Caco-2 (cell line): ENCODE results near the gene COL26A1. TPM values are rescaled to one million over a fixed set of nuclear protein-coding genes. Genes with fewer than 3 reads are reported as not detected.

ENCODE experiments used
- BruUV-seq: library from RNA; stranded (reverse); fragments of 400-500 nt; replicated peaks from 2 replicates; lab custom pipeline; 2021; lab: Mats Ljungman, UMichigan
- CTCF ChIA-PET: fragments of 300-600 bp; sonication (Branson Sonifier 250); formaldehyde crosslinking; loops from one replicate; lab custom pipeline; 2022; ENCODE audit warnings: antibody characterized with exemption; lab: Charles Lee
- POLR2A ChIA-PET: fragments of 300-600 bp; sonication (Branson Sonifier 250); formaldehyde crosslinking; loops from one replicate; lab custom pipeline; 2022; ENCODE audit warnings: antibody characterized with exemption; lab: Charles Lee
- DNase-seq, 2 experiments: peaks; one replicate each; pipeline versions ENCODE4 v3.0.0 to v3.0.0-alpha.2; 2020 to 2022
- H3K27me3 ChIP-seq: replicated peaks from 2 replicates; pipeline ENCODE4 v1.6.0; 2011; ENCODE audit warnings: low read length; ENCODE audit not compliant: control insufficient read depth, insufficient read depth
- H3K36me3 ChIP-seq: 2 replicates; pipeline ENCODE4 v1.5.1; 2011; ENCODE audit warnings: low read length; ENCODE audit not compliant: control insufficient read depth, insufficient read depth
- H3K4me1 ChIP-seq: fragments of 250-450 bp; sonication (Bioruptor Pico); 2 replicates; pipeline ENCODE4 v1.5.1; 2020; ENCODE audit warnings: mild to moderate bottlenecking
- H3K4me3 ChIP-seq: 2 replicates; pipeline ENCODE4 v1.5.1; 2011; ENCODE audit warnings: low read depth, mild to moderate bottlenecking, control low read depth, low read length
- H3K9me3 ChIP-seq: fragments of 250-450 bp; sonication (Bioruptor Pico); 2 replicates; pipeline ENCODE4 v1.5.1; 2020; ENCODE audit warnings: mild to moderate bottlenecking, moderate library complexity
- H3K27ac Mint-ChIP-seq: one replicate; pipeline ENCODE4 v1.8.0; 2022; ENCODE audit warnings: mixed read lengths; ENCODE audit not compliant: unreplicated experiment
- H3K27me3 Mint-ChIP-seq: one replicate; pipeline ENCODE4 v1.8.0; 2022; ENCODE audit warnings: mixed read lengths; ENCODE audit not compliant: insufficient read depth, unreplicated experiment
- H3K36me3 Mint-ChIP-seq: one replicate; pipeline ENCODE4 v1.8.0; 2022; ENCODE audit warnings: mild to moderate bottlenecking, mixed read lengths; ENCODE audit not compliant: insufficient read depth, unreplicated experiment
- H3K4me1 Mint-ChIP-seq: one replicate; pipeline ENCODE4 v1.8.0; 2022; ENCODE audit warnings: low read depth, mixed read lengths; ENCODE audit not compliant: unreplicated experiment
- H3K4me3 Mint-ChIP-seq: one replicate; pipeline ENCODE4 v1.8.0; 2022; ENCODE audit warnings: mild to moderate bottlenecking, moderate library complexity, mixed read lengths; ENCODE audit not compliant: unreplicated experiment
- H3K9me3 Mint-ChIP-seq: one replicate; pipeline ENCODE4 v1.8.0; 2022; ENCODE audit warnings: mixed read lengths; ENCODE audit not compliant: unreplicated experiment
- CTCF ChIP-seq, 2 experiments: fragments of 200-600 bp in 1 of 2; IDR thresholded peaks; 1 replicate in 1 of 2; 2 replicates in 1 of 2; pipeline versions ENCODE4 v1.5.1 to v1.8.0; 2011 to 2022; ENCODE audit warnings: antibody characterized with exemption in 1 of 2, control low read depth in 1 of 2, inconsistent platforms in 1 of 2, low read depth in 1 of 2, low read length in 1 of 2, mild to moderate bottlenecking in 1 of 2, moderate library complexity in 1 of 2; ENCODE audit not compliant: insufficient read depth in 1 of 2, severe bottlenecking in 1 of 2, unreplicated experiment in 1 of 2
- intact Hi-C: fragments of 100-400 bp; cut with micrococcal nuclease; formaldehyde crosslinking; loops from one replicate; pipeline ENCODE4 v1.10.0; 2022; ENCODE audit not compliant: unreplicated experiment
- total RNA-seq: library from RNA; stranded (reverse); gene quantifications from 2 replicates; pipeline ENCODE4 v1.2.3, GENCODE V29; 2022

Gene COL26A1
- total RNA-seq, 1 experiment from 2014 or later, result 23.3 TPM

- TF ChIP-seq CTCF (IDR thresholded peaks at IDR 0.05; ENCODE audit: insufficient read depth in 1 of 2, low read depth in 1 of 2, low read length in 1 of 2, severe bottlenecking in 1 of 2, unreplicated experiment in 1 of 2), result no peak
- Mint-ChIP-seq H3K4me1 (peaks cover 12% of the 10 kb centered on the region), H3K27me3 (no peaks in the 10 kb centered on the region), H3K9me3 (no peaks in the 10 kb centered on the region), H3K36me3 (no peaks in the 10 kb centered on the region), H3K27ac (no peak overlapping the region), H3K4me3 (no peak overlapping the region)
- no peaks in the 10 kb centered on the region for H3K36me3 ChIP-seq
- POLR2A ChIA-PET, result no interaction called here
- CTCF ChIA-PET, result interaction anchor here (0.7 kb wide), 1 partner anchor 15 kb away, joined by 3 read pairs; no protein-coding TSS in a partner anchor
- peaks cover 12% of the 10 kb centered on the region for H3K4me1 ChIP-seq
- no peak overlapping the region for H3K4me3 ChIP-seq
- H3K9me3 ChIP-seq, result no peaks in the 10 kb centered on the region
- intact Hi-C loops, result no loop called here
- no peaks in the 10 kb centered on the region for H3K27me3 ChIP-seq
- DNase-seq, result no peak
- BruUV-seq, result no TSS peak
Measured at GRCh38 chr7:101395376-101395775, 32.7 kb downstream of the COL26A1 start.

- H3K36me3 Mint-ChIP-seq, result no peaks in the 10 kb centered on the region
- Histone ChIP-seq H3K4me3 (no peak overlapping the region), H3K36me3 (no peaks in the 10 kb centered on the region), H3K4me1 (peaks cover 11% of the 10 kb centered on the region), H3K9me3 (no peaks in the 10 kb centered on the region), H3K27me3 (no peaks in the 10 kb centered on the region)
- DNase-seq, result no peak
- peaks cover 21% of the 10 kb centered on the region for H3K4me1 Mint-ChIP-seq
- TF ChIP-seq CTCF (IDR thresholded peaks at IDR 0.05; ENCODE audit: insufficient read depth in 1 of 2, low read depth in 1 of 2, low read length in 1 of 2, severe bottlenecking in 1 of 2, unreplicated experiment in 1 of 2), result no peak
- H3K9me3 Mint-ChIP-seq, result no peaks in the 10 kb centered on the region
- no TSS peak for BruUV-seq
- H3K4me3 Mint-ChIP-seq, result no peak overlapping the region
- H3K27me3 Mint-ChIP-seq, result no peaks in the 10 kb centered on the region
- H3K27ac Mint-ChIP-seq, result no peak overlapping the region
- POLR2A ChIA-PET, result no interaction called here
- intact Hi-C loops, result no loop called here
- CTCF ChIA-PET, result interaction anchor here (1.0 kb wide), 1 partner anchor 34 kb away, joined by 4 read pairs; the partner anchor contains the start of gene COL26A1
Measured at GRCh38 chr7:101397243-101397642, 34.6 kb downstream of the COL26A1 start.

- no peaks in the 10 kb centered on the region for H3K9me3 Mint-ChIP-seq
- H3K27ac Mint-ChIP-seq, result no peak overlapping the region
- peaks cover 21% of the 10 kb centered on the region for H3K4me1 Mint-ChIP-seq
- ChIA-PET POLR2A (no interaction called here), CTCF (interaction anchor here (1.0 kb wide), 1 partner anchor 35 kb away, joined by 4 read pairs; the partner anchor contains the start of gene COL26A1)
- Histone ChIP-seq H3K9me3 (no peaks in the 10 kb centered on the region), H3K4me1 (peaks cover 13% of the 10 kb centered on the region), H3K4me3 (no peak overlapping the region), H3K36me3 (no peaks in the 10 kb centered on the region), H3K27me3 (no peaks in the 10 kb centered on the region)
- intact Hi-C loops, result no loop called here
- BruUV-seq, result no TSS peak
- TF ChIP-seq CTCF (IDR thresholded peaks at IDR 0.05; ENCODE audit: insufficient read depth in 1 of 2, low read depth in 1 of 2, low read length in 1 of 2, severe bottlenecking in 1 of 2, unreplicated experiment in 1 of 2), result no peak
- no peak for DNase-seq
- no peak overlapping the region for H3K4me3 Mint-ChIP-seq
- no peaks in the 10 kb centered on the region for H3K27me3 Mint-ChIP-seq
- H3K36me3 Mint-ChIP-seq, result no peaks in the 10 kb centered on the region
Measured at GRCh38 chr7:101397770-101398324, 35.2 kb downstream of the COL26A1 start.
